ENCODE data around the gene RUNX2. TPM values are rescaled to one million over a fixed set of nuclear protein-coding genes. Genes with fewer than 3 reads are reported as not detected.

RUNX2 gene
- total and polyA plus RNA-seq, 9 of the 15 experiments (the other 6 are each of a cell fraction or from before 2014, with no cell fraction given): 0.29 to 1.00 (median 0.43) TPM

DNA sequence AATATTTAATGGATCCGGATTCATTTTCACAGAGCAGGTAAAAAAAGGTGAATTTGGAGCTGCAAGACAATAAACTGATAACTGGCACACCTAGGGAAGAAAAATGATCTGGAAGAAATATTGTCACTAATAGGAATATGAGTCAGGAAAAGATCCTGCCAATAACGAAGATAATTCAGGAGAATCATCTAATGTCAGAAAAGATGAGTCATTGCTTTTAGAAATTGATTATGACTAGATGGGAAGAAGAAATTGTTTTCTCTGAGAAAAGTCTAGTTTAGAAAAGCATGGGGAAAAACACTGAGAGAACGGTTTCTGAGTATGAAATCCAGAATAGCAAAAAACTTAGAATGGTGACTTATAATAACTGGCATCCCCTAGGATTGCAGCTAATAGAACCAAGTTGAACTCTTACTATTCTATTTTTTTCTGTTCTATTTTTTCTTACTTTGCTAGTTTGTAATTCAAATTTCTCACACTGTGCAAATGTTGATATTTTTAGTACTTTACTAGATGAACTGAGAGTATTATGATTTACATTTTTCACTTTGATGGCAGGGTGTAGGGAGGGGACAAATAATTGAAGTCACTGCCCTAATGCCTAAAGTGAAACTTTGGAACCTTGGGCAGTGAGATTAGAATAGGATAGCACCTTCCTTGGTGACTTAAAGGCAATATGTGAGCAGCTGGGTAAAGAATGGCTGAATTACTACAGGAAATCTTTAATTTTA is 87.8 kb downstream of the RUNX2 start (continued):
- TF ChIP-seq, protein P1, sequence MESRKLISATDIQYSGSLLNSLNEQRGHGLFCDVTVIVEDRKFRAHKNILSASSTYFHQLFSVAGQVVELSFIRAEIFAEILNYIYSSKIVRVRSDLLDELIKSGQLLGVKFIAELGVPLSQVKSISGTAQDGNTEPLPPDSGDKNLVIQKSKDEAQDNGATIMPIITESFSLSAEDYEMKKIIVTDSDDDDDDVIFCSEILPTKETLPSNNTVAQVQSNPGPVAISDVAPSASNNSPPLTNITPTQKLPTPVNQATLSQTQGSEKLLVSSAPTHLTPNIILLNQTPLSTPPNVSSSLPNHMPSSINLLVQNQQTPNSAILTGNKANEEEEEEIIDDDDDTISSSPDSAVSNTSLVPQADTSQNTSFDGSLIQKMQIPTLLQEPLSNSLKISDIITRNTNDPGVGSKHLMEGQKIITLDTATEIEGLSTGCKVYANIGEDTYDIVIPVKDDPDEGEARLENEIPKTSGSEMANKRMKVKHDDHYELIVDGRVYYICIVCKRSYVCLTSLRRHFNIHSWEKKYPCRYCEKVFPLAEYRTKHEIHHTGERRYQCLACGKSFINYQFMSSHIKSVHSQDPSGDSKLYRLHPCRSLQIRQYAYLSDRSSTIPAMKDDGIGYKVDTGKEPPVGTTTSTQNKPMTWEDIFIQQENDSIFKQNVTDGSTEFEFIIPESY (CRISPR knock-in tag; IDR thresholded peaks at IDR 0.05): no peak
- TF ChIP-seq BACH1 (tag; IDR thresholded peaks at IDR 0.05): no peak
- TF ChIP-seq ZKSCAN8 (CRISPR knock-in tag; IDR thresholded peaks at IDR 0.05): no peak
- no peak for TF ChIP-seq TAF7 (tag; IDR thresholded peaks at IDR 0.05)

DNA sequence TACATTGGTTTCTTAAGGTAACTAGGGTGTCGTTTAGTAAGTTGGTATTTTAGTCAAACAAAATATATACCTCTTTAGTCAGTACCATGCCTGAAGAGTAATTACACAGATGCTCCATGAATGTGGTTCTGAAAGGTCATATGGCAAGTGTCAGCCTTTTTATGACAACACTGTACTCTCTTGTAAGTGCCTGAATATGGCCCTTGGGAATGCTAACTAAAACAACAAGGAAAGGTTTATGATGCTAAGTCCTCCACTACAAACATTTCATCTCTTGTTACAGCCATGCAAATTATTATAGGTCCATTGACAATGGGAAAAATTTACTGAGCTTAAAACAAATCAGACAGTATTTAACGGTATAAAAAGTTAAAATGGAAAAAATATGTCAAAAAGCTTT is 88.6 kb downstream of the RUNX2 start:
- no peaks in the 10 kb centered on the region for H3K36me3 ChIP-seq (ENCODE audit: control insufficient read depth, insufficient read depth, low read length)
- WGBS (ENCODE audit: insufficient coverage, low coverage, missing lambda C conversion rate): 16% methylated on average over 2 of the region's 2 CpGs
- no peak overlapping the region for H3K4me2 ChIP-seq (ENCODE audit: insufficient read depth, low read length)
- H3K79me2 ChIP-seq (ENCODE audit: control insufficient read depth, insufficient read depth, low read length): no peaks in the 10 kb centered on the region
- peaks cover 9 to 22% of the 10 kb centered on the region in 2 experiments; a peak in 4 of 5 replicates for H3K27me3 ChIP-seq (ENCODE audit: control insufficient read depth in 2 of 2, insufficient read depth in 2 of 2, low read length in 2 of 2)
- H3K27ac ChIP-seq (ENCODE audit: extremely low read depth, low read depth, low read length): no peak overlapping the region
- ATAC-seq: no peak
- POLR2A ChIA-PET: interaction anchor here (0.6 kb wide), 1 partner anchor 743 kb away, joined by 3 read pairs; no protein-coding TSS in a partner anchor
- peaks cover 0 to 16% of the 10 kb centered on the region in 2 experiments; a peak in 4 of 5 replicates for H3K4me1 ChIP-seq (replicated peaks in 1 of 2; ENCODE audit: control insufficient read depth in 2 of 2, insufficient read depth in 2 of 2, low read length in 2 of 2)
- no peaks in the 10 kb centered on the region for H3K9me3 ChIP-seq (replicated peaks; ENCODE audit: control insufficient read depth, insufficient read depth, low read depth, low read length)
- no peak overlapping the region for H3K4me3 ChIP-seq
- no peaks in the 10 kb centered on the region for H4K20me1 ChIP-seq (replicated peaks; ENCODE audit: control insufficient read depth, insufficient read depth, low read length)
- FAIRE-seq: no peak
- CTCF ChIA-PET (ENCODE audit: low intra/inter-chr PET ratio): no interaction called here
- no peaks in the 10 kb centered on the region for H3K9me1 ChIP-seq (ENCODE audit: control insufficient read depth, insufficient read depth, low read length)
- H3K9ac ChIP-seq (ENCODE audit: insufficient read depth in 1 of 2, low read depth in 2 of 2, low read length in 2 of 2): no peak overlapping the region
- DNase-seq (ENCODE audit: extremely low read depth in 1 of 4, low spot score in 3 of 4): no peak
- intact Hi-C loops (cut with micrococcal nuclease): loop anchor here (5.0 kb wide), 1 partner anchor 39 kb away; the partner anchor contains the start of gene SUPT3H
- BruUV-seq (replicated peaks): no TSS peak
- TF ChIP-seq ZNF586 (CRISPR knock-in tag; conservative IDR thresholded peaks at IDR 0.05) (no peak), DIDO1 (tag; IDR thresholded peaks at IDR 0.05; ENCODE audit: low read depth) (no peak), MED1 (CRISPR knock-in tag; IDR thresholded peaks at IDR 0.05; ENCODE audit: borderline replicate concordance) (no peak)
- TF ChIP-seq, protein P2, sequence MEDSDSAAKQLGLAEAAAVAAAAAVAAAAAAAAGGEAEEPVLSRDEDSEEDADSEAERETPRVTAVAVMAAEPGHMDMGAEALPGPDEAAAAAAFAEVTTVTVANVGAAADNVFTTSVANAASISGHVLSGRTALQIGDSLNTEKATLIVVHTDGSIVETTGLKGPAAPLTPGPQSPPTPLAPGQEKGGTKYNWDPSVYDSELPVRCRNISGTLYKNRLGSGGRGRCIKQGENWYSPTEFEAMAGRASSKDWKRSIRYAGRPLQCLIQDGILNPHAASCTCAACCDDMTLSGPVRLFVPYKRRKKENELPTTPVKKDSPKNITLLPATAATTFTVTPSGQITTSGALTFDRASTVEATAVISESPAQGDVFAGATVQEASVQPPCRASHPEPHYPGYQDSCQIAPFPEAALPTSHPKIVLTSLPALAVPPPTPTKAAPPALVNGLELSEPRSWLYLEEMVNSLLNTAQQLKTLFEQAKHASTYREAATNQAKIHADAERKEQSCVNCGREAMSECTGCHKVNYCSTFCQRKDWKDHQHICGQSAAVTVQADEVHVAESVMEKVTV (CRISPR knock-in tag; IDR thresholded peaks at IDR 0.05): no peak
- H2AFZ ChIP-seq (ENCODE audit: low read depth, low read length): no peak overlapping the region
- in situ Hi-C loops (cut with MboI): loop anchor here (10.0 kb wide), 1 partner anchor 752 kb away; no protein-coding TSS in a partner anchor

All from K562 (cell line).